HL-60 (cell line): ENCODE data around the gene CHRM5.

ENCODE experiments used
- DNase-seq, 2 experiments: peaks; one replicate each; pipeline ENCODE4 v3.0.0-alpha.2; 2010 to 2020; ENCODE audit warnings: low read depth in 1 of 2, low spot score in 1 of 2
- H3K27ac ChIP-seq: fragments of 250-450 bp; sonication (Bioruptor Pico); replicated peaks from 2 replicates; pipeline ENCODE4 v1.5.1; 2020; ENCODE audit warnings: mild to moderate bottlenecking, moderate library complexity
- H3K27me3 ChIP-seq: fragments of 250-450 bp; sonication (Bioruptor Pico); 2 replicates; pipeline ENCODE4 v1.5.1; 2021; ENCODE audit warnings: mild to moderate bottlenecking, moderate library complexity; ENCODE audit not compliant: insufficient read depth, poor library complexity, severe bottlenecking
- H3K4me3 ChIP-seq: replicated peaks from 2 replicates; pipeline ENCODE4 v1.5.1; 2011; ENCODE audit warnings: mild to moderate bottlenecking, control low read depth, low read length; ENCODE audit not compliant: insufficient read depth
- GABPA ChIP-seq: IDR thresholded peaks from 2 replicates; pipeline ENCODE4 v1.6.1; 2012; ENCODE audit warnings: low read depth
- POLR2AphosphoS5 ChIP-seq: IDR thresholded peaks from 2 replicates; pipeline ENCODE4 v1.6.1; 2012; ENCODE audit warnings: low read depth
- SPI1 ChIP-seq: IDR thresholded peaks from 2 replicates; pipeline ENCODE4 v1.6.1; 2012; ENCODE audit warnings: low read depth, mild to moderate bottlenecking, borderline replicate concordance
- long read RNA-seq: library from polyadenylated mRNA; unstranded; transcript quantifications from one replicate; pipeline ENCODE4 v2.0.0, GENCODE V29; 2020
- TF ChIP-seq, protein P1 (sequence below): IDR thresholded peaks from one replicate; pipeline ENCODE4 v1.5.1; 2011; ENCODE audit warnings: low read length, control low read depth, inconsistent platforms; ENCODE audit not compliant: insufficient read depth
- TF ChIP-seq, protein P2 (sequence below): IDR thresholded peaks from 2 replicates; pipeline ENCODE4 v1.6.1; 2012; ENCODE audit warnings: low read depth; ENCODE audit not compliant: insufficient replicate concordance

Gene CHRM5, protein sequence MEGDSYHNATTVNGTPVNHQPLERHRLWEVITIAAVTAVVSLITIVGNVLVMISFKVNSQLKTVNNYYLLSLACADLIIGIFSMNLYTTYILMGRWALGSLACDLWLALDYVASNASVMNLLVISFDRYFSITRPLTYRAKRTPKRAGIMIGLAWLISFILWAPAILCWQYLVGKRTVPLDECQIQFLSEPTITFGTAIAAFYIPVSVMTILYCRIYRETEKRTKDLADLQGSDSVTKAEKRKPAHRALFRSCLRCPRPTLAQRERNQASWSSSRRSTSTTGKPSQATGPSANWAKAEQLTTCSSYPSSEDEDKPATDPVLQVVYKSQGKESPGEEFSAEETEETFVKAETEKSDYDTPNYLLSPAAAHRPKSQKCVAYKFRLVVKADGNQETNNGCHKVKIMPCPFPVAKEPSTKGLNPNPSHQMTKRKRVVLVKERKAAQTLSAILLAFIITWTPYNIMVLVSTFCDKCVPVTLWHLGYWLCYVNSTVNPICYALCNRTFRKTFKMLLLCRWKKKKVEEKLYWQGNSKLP
- long read RNA-seq = 0 reads

DNA sequence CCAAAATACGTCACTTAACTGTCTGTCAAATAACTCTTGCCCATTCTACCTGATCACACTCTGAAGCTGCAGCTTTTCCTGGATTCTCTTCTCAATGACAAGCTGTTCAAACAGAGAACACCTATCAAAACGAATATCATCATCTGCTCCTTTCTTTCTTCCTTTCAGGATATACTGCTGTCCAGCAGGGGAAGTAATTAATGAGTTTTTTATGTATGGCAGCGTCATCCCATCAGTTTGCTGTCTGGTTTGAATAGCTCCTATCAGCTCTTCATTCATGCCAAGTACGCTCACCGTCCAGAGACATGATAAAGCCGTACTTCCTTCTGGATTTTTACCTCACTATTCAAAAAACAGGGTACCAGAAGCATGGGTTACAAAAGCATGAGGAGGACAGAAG is at the start of gene CHRM5:
Gene CHRM5 (plus strand): TSS at position 274 of the 400 bp plus-strand sequence. CDS start 94,221 bp downstream, outside the sequence.
- TF ChIP-seq POLR2AphosphoS5 (no peak), SPI1 (no peak), GABPA (no peak)
- TF ChIP-seq, protein P1, sequence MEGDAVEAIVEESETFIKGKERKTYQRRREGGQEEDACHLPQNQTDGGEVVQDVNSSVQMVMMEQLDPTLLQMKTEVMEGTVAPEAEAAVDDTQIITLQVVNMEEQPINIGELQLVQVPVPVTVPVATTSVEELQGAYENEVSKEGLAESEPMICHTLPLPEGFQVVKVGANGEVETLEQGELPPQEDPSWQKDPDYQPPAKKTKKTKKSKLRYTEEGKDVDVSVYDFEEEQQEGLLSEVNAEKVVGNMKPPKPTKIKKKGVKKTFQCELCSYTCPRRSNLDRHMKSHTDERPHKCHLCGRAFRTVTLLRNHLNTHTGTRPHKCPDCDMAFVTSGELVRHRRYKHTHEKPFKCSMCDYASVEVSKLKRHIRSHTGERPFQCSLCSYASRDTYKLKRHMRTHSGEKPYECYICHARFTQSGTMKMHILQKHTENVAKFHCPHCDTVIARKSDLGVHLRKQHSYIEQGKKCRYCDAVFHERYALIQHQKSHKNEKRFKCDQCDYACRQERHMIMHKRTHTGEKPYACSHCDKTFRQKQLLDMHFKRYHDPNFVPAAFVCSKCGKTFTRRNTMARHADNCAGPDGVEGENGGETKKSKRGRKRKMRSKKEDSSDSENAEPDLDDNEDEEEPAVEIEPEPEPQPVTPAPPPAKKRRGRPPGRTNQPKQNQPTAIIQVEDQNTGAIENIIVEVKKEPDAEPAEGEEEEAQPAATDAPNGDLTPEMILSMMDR = no peak
- TF ChIP-seq, protein P2, sequence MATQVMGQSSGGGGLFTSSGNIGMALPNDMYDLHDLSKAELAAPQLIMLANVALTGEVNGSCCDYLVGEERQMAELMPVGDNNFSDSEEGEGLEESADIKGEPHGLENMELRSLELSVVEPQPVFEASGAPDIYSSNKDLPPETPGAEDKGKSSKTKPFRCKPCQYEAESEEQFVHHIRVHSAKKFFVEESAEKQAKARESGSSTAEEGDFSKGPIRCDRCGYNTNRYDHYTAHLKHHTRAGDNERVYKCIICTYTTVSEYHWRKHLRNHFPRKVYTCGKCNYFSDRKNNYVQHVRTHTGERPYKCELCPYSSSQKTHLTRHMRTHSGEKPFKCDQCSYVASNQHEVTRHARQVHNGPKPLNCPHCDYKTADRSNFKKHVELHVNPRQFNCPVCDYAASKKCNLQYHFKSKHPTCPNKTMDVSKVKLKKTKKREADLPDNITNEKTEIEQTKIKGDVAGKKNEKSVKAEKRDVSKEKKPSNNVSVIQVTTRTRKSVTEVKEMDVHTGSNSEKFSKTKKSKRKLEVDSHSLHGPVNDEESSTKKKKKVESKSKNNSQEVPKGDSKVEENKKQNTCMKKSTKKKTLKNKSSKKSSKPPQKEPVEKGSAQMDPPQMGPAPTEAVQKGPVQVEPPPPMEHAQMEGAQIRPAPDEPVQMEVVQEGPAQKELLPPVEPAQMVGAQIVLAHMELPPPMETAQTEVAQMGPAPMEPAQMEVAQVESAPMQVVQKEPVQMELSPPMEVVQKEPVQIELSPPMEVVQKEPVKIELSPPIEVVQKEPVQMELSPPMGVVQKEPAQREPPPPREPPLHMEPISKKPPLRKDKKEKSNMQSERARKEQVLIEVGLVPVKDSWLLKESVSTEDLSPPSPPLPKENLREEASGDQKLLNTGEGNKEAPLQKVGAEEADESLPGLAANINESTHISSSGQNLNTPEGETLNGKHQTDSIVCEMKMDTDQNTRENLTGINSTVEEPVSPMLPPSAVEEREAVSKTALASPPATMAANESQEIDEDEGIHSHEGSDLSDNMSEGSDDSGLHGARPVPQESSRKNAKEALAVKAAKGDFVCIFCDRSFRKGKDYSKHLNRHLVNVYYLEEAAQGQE = no peak
- Histone ChIP-seq H3K27me3 (no peaks in the 10 kb centered on the region), H3K27ac (no peak within 1 kb of the TSS), H3K4me3 (no peak within 1 kb of the TSS)
- DNase-seq = no peak

DNA sequence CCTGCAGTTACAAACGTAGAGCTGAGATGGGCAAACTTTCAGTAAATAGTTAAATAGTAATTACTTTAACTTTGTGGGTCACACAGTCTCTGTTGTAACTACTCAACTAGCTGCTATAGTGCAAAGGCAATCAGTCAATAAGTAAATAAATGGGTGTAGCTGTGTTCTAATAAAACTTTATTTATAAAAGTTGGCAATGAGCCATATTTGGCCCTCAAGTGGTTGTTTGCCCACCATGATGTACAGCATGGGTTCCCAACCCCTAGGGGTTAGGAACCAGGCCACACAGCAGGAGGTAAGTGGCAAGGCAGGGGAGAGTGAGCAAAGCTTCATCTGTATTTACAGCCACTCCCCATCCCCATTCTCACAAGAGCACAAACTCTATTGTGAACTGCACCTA is 44.9 kb upstream of the CHRM5 start:
- TF ChIP-seq GABPA (no peak), SPI1 (no peak), POLR2AphosphoS5 (no peak)
- TF ChIP-seq, protein P1 = no peak
- TF ChIP-seq, protein P2 = no peak
- Histone ChIP-seq H3K27me3 (no peaks in the 10 kb centered on the region), H3K4me3 (no peak overlapping the region), H3K27ac (no peak overlapping the region)
- no peak for DNase-seq

DNA sequence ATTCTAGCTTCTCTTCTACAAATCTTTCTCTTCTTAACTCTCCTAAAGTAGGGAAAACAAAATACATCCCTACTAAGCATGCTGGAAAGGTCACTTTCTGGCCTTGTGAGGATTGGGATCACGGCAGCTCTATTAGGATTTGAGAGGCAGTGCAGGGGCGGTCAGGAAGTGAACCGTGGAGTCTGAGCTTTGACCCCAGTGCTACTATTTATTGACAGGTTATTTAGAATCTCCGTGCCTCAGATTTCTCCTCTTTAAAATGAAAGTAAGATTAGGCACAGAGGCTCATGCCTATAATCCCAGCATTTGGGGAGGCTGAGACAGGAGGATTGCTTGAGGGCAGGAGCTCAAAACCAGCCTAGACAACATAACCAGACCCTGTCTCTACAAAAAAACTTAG is 42.0 kb upstream of the CHRM5 start:
- no peaks in the 10 kb centered on the region for H3K27me3 ChIP-seq
- no peak overlapping the region for H3K4me3 ChIP-seq
- TF ChIP-seq, protein P1 = no peak
- TF ChIP-seq GABPA (no peak), SPI1 (no peak), POLR2AphosphoS5 (no peak)
- TF ChIP-seq, protein P2 = no peak
- DNase-seq = no peak
- no peak overlapping the region for H3K27ac ChIP-seq
